Vagina (tissue), 2 donors: ENCODE measurements around the gene HEPH. TPM values are rescaled to one million over a fixed set of nuclear protein-coding genes. Genes with fewer than 3 reads are reported as not detected.
"Not testable (repeated sequence)": the region's sequence is repeated elsewhere in the genome, so short reads cannot be mapped to it uniquely, and the experiment has no call there.

Source experiments
- DNase-seq, 2 donors: peaks; one replicate each; pipeline ENCODE4 v3.0.0-alpha.2; 2017; ENCODE audit errors: extremely low spot score in 2 of 2
- H3K27ac ChIP-seq: fragments of 200-600 bp; sonication (generic); one replicate; pipeline ENCODE4 v1.5.1; 2019
- H3K27me3 ChIP-seq: fragments of 200-600 bp; sonication (generic); one replicate; pipeline ENCODE4 v1.5.1; 2019
- H3K36me3 ChIP-seq, 2 donors: fragments of 200-600 bp; sonication (generic); one replicate each; pipeline ENCODE4 v1.5.1; 2017 to 2019
- H3K4me1 ChIP-seq: fragments of 200-600 bp; sonication (generic); one replicate; pipeline ENCODE4 v1.5.1; 2019
- H3K4me3 ChIP-seq, 2 donors: fragments of 200-600 bp; sonication (generic); 1 replicate in 1 of 2; 2 replicates in 1 of 2; pipeline ENCODE4 v1.5.1; 2016 to 2019
- H3K9me3 ChIP-seq: fragments of 200-600 bp; sonication (generic); one replicate; pipeline ENCODE4 v1.5.1; 2019
- CTCF ChIP-seq, 3 experiments: fragments of 450-650 bp in 2 of 3; fragments of 200-600 bp in 1 of 3; sonication (generic) in 1 of 3; IDR thresholded peaks; one replicate each; pipeline ENCODE4 v1.5.1; 2017 to 2019; ENCODE audit warnings: antibody characterized with exemption in 3 of 3, mild to moderate bottlenecking in 2 of 3, moderate library complexity in 2 of 3
- POLR2A ChIP-seq, 2 donors: fragments of 450-650 bp; IDR thresholded peaks; one replicate each; pipeline ENCODE4 v1.6.1; 2017; ENCODE audit warnings: antibody characterized with exemption in 2 of 2, mild to moderate bottlenecking in 2 of 2, moderate library complexity in 2 of 2
- POLR2AphosphoS5 ChIP-seq, 2 donors: sonication (generic); formaldehyde crosslinking; IDR thresholded peaks; one replicate each; pipeline ENCODE4 v1.9.0; 2017; ENCODE audit warnings: antibody characterized with exemption in 2 of 2, mild to moderate bottlenecking in 2 of 2, low read depth in 1 of 2; ENCODE audit not compliant: insufficient read depth in 1 of 2
- intact Hi-C: fragments of 100-400 bp; cut with DNase I; formaldehyde crosslinking; loops from one replicate; pipeline ENCODE4 v1.15.1; 2023
- total RNA-seq: library from RNA; depleted of rRNA; stranded (reverse); fragments of >200 nt; gene quantifications from one replicate; pipeline ENCODE4 v1.2.3, GENCODE V29; 2016

The HEPH gene
- total RNA-seq, 1 donor from 2014 or later: 8.6 TPM

GRCh38 chrX:66233209-66233608, 69.2 kb downstream of the HEPH start:
- Histone ChIP-seq H3K36me3 (no peaks in the 10 kb centered on the region), H3K27me3 (no peaks in the 10 kb centered on the region), H3K4me1 (no peaks in the 10 kb centered on the region), H3K4me3 (no peak overlapping the region), H3K27ac (no peak overlapping the region), H3K9me3 (no peaks in the 10 kb centered on the region)
- intact Hi-C loops: no loop called here
- no peak for DNase-seq
- TF ChIP-seq CTCF (IDR thresholded peaks at IDR 0.05) (no peak), POLR2A (IDR thresholded peaks at IDR 0.05) (no peak), POLR2AphosphoS5 (IDR thresholded peaks at IDR 0.05; ENCODE audit: insufficient read depth in 1 of 2, low read depth in 1 of 2) (no peak)

- H3K4me3 ChIP-seq, H3K4me1 ChIP-seq, H3K9me3 ChIP-seq, DNase-seq, H3K36me3 ChIP-seq, intact Hi-C loops, H3K27me3 ChIP-seq, H3K27ac ChIP-seq: not testable (repeated sequence)
Measured at GRCh38 chrX:66233904-66234303, 69.9 kb downstream of the HEPH start.

DNA sequence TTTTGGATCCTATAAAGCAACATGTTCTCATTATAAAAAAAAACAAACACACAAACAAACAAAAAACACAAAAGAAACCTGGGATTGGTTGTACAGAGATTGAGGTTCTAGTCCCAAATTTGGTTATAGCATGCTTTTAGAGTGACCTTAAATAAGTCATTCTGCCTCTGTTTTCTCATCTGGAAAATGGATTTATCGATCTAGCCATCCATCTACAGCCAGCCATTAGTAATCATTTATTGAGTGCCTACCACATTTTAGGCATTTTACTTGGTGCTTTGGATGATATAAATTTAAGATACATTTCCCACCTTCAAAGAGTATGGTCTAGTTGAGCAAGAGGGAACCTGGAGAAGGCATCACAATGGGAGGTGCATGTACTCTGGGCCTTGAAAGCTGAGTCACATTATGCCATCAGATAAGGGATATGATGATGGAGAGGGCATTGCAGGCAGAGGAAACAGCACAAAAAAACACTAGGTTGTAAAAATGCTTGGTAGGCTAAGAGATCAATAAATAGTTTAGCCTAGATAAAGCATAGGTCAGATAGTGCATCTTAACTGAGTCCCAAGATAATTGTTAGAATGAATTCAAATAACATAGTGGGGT, 91.4 kb downstream of the HEPH start:
- TF ChIP-seq POLR2A (IDR thresholded peaks at IDR 0.05) (no peak), CTCF (IDR thresholded peaks at IDR 0.05) (no peak), POLR2AphosphoS5 (IDR thresholded peaks at IDR 0.05; ENCODE audit: insufficient read depth in 1 of 2, low read depth in 1 of 2) (no peak)
- Histone ChIP-seq H3K27me3 (no peaks in the 10 kb centered on the region), H3K36me3 (no peaks in the 10 kb centered on the region), H3K4me3 (no peak overlapping the region), H3K4me1 (no peaks in the 10 kb centered on the region), H3K9me3 (no peaks in the 10 kb centered on the region), H3K27ac (no peak overlapping the region)
- no peak for DNase-seq
- intact Hi-C loops: no loop called here

- no peak for TF ChIP-seq POLR2A (IDR thresholded peaks at IDR 0.05)
- Histone ChIP-seq H3K36me3 (no peaks in the 10 kb centered on the region), H3K27ac (no peak overlapping the region), H3K4me1 (no peaks in the 10 kb centered on the region), H3K9me3 (no peaks in the 10 kb centered on the region), H3K4me3 (no peak overlapping the region), H3K27me3 (no peaks in the 10 kb centered on the region)
- intact Hi-C loops: no loop called here
- no peak for DNase-seq
Measured at GRCh38 chrX:66262807-66263206, 98.8 kb downstream of the HEPH start.

Other genes with a start within 250 kb of the HEPH start
- 57.0 TPM for gene VSIG4, start 124.2 kb upstream of the HEPH start, total RNA-seq